Activated naive CD8-positive, alpha-beta T cell treated with anti-CD3 and anti-CD28 coated beads for 36 hours (primary cell): ENCODE results near the gene ATP11C. TPM values are rescaled to one million over a fixed set of nuclear protein-coding genes. Genes with fewer than 3 reads are reported as not detected.
"Not testable (repeated sequence)": the region's sequence is repeated elsewhere in the genome, so short reads cannot be mapped to it uniquely, and the experiment has no call there.

Experiments
- DNase-seq: peaks from one replicate; pipeline ENCODE4 v3.0.0; 2021
- H3K27ac Mint-ChIP-seq: one replicate; pipeline ENCODE4 v1.8.0; 2022; ENCODE audit warnings: mild to moderate bottlenecking, moderate library complexity, mixed read lengths
- H3K27me3 Mint-ChIP-seq: one replicate; pipeline ENCODE4 v1.8.0; 2022; ENCODE audit warnings: mild to moderate bottlenecking, mixed read lengths
- H3K36me3 Mint-ChIP-seq: one replicate; pipeline ENCODE4 v1.8.0; 2021; ENCODE audit warnings: mild to moderate bottlenecking, mixed read lengths
- H3K4me1 Mint-ChIP-seq: one replicate; pipeline ENCODE4 v1.8.0; 2021; ENCODE audit warnings: mixed read lengths
- H3K4me3 Mint-ChIP-seq: one replicate; pipeline ENCODE4 v1.8.0; 2022; ENCODE audit warnings: mild to moderate bottlenecking, moderate library complexity, mixed read lengths
- H3K9me3 Mint-ChIP-seq: one replicate; pipeline ENCODE4 v1.8.0; 2022; ENCODE audit warnings: mixed read lengths
- total RNA-seq, 2 experiments: library from RNA; stranded (reverse); gene quantifications; one replicate each; pipeline ENCODE4 v1.2.3, GENCODE V29; 2021

ATP11C gene
- total RNA-seq, 2 experiments from 2014 or later = 20.3 to 25.4 TPM

DNA sequence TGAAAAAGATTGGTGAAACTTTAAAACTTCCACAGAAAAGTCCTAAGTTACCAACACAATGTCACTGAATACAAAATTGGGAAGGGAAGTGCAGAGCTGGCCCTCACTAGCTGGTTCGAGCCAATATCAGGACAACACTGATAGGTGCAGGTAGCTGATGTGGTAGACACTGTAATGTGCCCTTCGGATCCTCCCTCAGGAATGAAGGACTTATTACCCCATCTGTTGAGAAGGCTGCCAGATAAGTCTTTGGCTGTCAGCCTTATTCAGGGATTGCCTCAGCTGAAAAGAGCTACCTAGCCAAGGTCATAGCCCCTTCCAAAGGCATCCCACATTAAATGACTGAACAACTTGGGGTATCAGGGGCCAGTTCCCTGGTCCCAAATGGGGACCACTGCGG lies 230.2 kb downstream of the ATP11C start:
- H3K27me3 Mint-ChIP-seq = no peaks in the 10 kb centered on the region
- no peak overlapping the region for H3K4me3 Mint-ChIP-seq
- no peak for DNase-seq
- H3K36me3 Mint-ChIP-seq = peaks cover 5% of the 10 kb centered on the region
- no peaks in the 10 kb centered on the region for H3K9me3 Mint-ChIP-seq
- no peak overlapping the region for H3K27ac Mint-ChIP-seq
- H3K4me1 Mint-ChIP-seq = no peaks in the 10 kb centered on the region

- peaks cover 17% of the 10 kb centered on the region for H3K27me3 Mint-ChIP-seq
- no peak overlapping the region for H3K4me3 Mint-ChIP-seq
- H3K4me1 Mint-ChIP-seq = peaks cover 3% of the 10 kb centered on the region
- H3K27ac Mint-ChIP-seq = no peak overlapping the region
- H3K36me3 Mint-ChIP-seq = no peaks in the 10 kb centered on the region
- DNase-seq = no peak
- H3K9me3 Mint-ChIP-seq = no peaks in the 10 kb centered on the region
Observed at GRCh38 chrX:139692908-139693307, 239.9 kb downstream of the ATP11C start.

GRCh38 chrX:139692506-139692849 lies 240.4 kb downstream of the ATP11C start:
- no peak overlapping the region for H3K4me3 Mint-ChIP-seq
- peaks cover 17% of the 10 kb centered on the region for H3K27me3 Mint-ChIP-seq
- no peaks in the 10 kb centered on the region for H3K9me3 Mint-ChIP-seq
- DNase-seq = no peak
- H3K4me1 Mint-ChIP-seq = peaks cover 3% of the 10 kb centered on the region
- H3K36me3 Mint-ChIP-seq = no peaks in the 10 kb centered on the region
- H3K27ac Mint-ChIP-seq = no peak overlapping the region

DNA sequence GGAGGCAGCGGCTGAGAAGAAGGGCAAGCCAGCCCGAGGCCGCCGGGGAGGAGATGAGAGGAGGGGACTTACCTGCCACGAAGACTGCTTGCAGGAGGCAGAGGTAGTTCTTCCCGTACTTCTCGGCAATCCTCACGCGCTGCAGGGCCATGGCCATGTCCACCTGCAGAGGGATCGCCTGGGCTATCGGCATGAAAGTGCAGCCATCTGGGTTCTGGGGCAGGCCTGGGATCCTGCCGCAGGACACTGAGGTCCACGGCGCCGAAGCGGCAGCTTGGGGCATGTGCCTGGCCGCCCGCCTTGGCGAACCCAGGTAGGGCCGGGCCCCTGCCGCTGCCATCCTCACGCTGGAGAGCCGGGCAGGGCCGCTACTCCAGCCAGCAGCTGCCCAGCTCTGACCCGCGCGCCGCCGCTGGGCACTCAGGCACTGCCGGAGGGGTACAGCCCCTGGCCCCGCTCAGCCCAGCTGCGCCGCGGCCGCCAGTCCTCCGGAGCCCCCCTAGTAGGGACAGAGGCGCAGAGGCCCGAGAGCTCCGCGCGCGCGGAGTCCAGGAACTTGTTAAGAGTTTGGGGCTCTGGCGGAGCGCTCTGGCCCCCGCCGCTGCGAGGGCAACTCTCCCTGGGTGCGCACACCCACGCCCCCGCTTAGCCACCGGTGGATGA lies 240.9 kb downstream of the ATP11C start:
- H3K36me3 Mint-ChIP-seq = peaks cover under 1% of the 10 kb centered on the region
- H3K27me3 Mint-ChIP-seq = peaks cover 17% of the 10 kb centered on the region
- peaks cover 3% of the 10 kb centered on the region for H3K4me1 Mint-ChIP-seq
- H3K9me3 Mint-ChIP-seq = no peaks in the 10 kb centered on the region
- no peak overlapping the region for H3K4me3 Mint-ChIP-seq
- H3K27ac Mint-ChIP-seq = no peak overlapping the region
- DNase-seq = peak; percentile 0

- DNase-seq = no peak
- peaks cover 4% of the 10 kb centered on the region for H3K9me3 Mint-ChIP-seq
- H3K27ac Mint-ChIP-seq = no peak overlapping the region
- no peak overlapping the region for H3K4me3 Mint-ChIP-seq
- peaks cover 17% of the 10 kb centered on the region for H3K27me3 Mint-ChIP-seq
- peaks cover 6% of the 10 kb centered on the region for H3K36me3 Mint-ChIP-seq
- peaks cover 3% of the 10 kb centered on the region for H3K4me1 Mint-ChIP-seq
Observed at GRCh38 chrX:139691493-139691842, 241.4 kb downstream of the ATP11C start.

GRCh38 chrX:139685175-139685574 lies 247.7 kb downstream of the ATP11C start:
- H3K9me3 Mint-ChIP-seq, H3K27me3 Mint-ChIP-seq, H3K27ac Mint-ChIP-seq, H3K4me3 Mint-ChIP-seq, H3K4me1 Mint-ChIP-seq, DNase-seq: not testable (repeated sequence)
- H3K36me3 Mint-ChIP-seq = peaks cover 11% of the 10 kb centered on the region

- H3K27ac Mint-ChIP-seq = no peak overlapping the region
- no peak for DNase-seq
- H3K36me3 Mint-ChIP-seq = peaks cover 4% of the 10 kb centered on the region
- H3K27me3 Mint-ChIP-seq = no peaks in the 10 kb centered on the region
- H3K4me1 Mint-ChIP-seq = no peaks in the 10 kb centered on the region
- H3K9me3 Mint-ChIP-seq = peaks cover 9% of the 10 kb centered on the region
- H3K4me3 Mint-ChIP-seq = no peak overlapping the region
Observed at GRCh38 chrX:139680356-139680755, 252.5 kb downstream of the ATP11C start.

Other genes starting within 250 kb of the ATP11C start
- under 1 TPM; 0.23 to 0.32 TPM for gene MCF2, start 224.9 kb downstream of the ATP11C start, total RNA-seq
- not detected for gene CXorf66, start 32.5 kb upstream of the ATP11C start, total RNA-seq